ENCODE results near the gene EPHB3. TPM values are rescaled to one million over a fixed set of nuclear protein-coding genes. Genes with fewer than 3 reads are reported as not detected.
"Not testable (repeated sequence)": the region's sequence is repeated elsewhere in the genome, so short reads cannot be mapped to it uniquely, and the experiment has no call there.

The EPHB3 gene
- total RNA-seq, 1 donor from 2014 or later, result 0.05 TPM

DNA sequence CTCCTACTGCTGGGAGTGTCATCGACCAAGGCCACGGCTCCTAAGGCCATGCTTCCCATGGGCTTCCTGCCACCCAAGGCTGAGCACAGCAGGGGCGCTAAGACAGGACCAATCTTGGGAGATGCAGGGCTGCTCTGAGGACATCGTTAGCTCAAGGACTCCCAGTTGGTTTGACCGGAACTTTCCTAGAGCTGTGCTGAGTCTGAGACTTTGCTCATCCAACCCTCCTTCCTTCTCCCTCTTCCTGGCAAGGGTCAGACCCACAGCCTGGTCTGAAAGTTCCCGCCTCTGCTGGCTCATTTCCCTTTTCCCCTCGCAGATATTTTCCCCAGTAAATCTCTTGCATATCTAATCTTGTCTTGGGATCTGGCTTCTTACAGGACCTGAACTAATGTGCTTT is 57.2 kb downstream of the EPHB3 start:
- intact Hi-C loops (cut with micrococcal nuclease), result no loop called here

DNA sequence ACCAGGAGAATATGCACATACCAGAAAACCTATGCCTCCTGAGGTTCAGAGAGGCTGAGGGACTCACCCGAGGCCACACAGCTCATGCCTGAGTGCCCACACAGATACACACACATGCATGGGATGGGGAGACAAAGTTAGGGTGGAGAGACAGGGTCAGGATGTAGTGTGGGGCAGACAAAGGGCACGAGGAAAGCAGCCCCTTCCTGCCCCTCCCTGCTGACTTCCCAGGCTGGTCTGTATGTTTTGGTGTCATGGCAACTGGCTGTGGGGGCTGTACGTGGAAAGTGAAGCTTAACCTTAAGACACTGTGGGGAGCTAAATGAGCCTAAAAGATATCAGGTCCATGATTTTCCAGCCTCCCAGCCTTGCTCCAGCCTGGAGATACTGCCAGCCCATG is 57.8 kb downstream of the EPHB3 start:
- intact Hi-C loops (cut with micrococcal nuclease), result no loop called here

DNA sequence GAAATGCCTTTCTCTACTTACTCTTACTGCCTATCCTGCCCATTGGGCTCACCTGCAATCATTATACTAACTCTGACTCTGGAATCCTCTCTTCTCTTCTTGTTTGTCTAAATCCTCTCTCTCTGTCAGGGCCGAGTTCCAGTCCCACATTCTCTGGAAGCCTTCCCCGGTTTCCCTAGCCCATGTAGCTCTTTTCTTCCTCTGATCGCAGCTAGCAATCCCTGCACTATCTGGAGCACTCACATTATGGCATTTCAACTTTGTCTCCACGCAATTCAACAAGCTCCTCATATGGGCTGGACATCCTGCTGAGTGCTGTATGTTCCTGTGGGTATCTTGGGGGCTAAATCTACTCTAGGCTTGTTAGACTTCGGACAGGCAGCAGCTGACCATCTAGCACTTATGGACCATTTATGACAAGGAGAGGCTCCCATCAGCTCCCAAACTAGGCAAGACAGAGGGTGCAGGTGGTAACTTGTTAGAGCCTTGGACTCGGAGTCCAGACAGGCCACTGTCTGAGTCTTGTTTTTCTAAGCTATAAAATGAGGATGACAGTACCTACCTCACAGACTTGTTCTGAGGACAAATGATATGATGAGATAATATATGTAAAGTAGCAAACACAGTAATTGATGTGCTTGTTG is 58.3 kb downstream of the EPHB3 start:
- intact Hi-C loops (cut with micrococcal nuclease), result no loop called here

DNA sequence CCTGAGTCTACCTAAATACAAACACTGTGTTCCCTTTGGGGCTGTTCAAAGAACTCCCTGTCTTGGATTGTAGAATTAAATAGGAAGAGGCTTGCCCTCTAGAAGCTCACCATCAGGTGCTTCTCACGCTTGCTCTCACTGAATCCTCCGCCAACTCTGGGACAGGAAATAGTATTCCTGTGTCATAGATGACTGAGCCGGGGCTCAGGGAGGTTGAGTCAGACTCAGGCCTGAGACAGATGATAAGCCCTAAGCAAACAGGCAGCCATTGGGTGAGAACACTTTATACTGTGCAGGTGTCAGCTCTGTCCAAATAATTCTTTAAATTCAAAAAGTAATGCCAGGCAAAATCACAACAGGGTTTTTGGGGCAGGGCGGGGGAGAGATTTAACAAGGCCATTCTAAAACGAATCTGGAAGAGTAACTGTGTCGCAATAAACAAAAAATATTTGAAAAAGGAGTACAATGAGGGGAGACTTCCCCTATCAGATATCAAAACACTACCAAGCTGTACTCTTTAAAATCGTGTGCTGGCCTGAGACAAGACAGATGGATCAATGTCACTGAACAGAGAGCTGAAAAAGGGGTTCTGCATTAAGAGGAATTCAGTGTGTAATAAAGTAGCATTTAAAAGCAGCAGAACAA is 59.0 kb downstream of the EPHB3 start:
- intact Hi-C loops (cut with micrococcal nuclease), result no loop called here

DNA sequence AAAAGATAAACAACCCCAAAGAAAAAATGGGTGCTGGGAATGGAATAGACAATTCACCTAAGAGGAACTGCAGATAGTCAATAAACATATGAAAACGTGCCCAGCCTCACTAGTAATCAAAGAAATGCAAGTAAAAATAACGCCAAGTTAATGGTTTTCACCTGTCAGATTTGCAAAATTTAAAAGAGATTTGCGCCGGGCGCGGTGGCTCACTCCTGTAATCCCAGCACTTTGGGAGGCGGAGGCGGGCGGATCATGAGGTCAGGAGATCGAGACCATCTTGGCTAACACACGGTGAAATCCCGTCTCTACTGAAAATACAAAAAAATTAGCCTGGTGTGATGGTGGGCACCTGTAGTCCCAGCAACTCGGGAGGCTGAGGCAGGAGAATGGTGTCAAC is 60.6 kb downstream of the EPHB3 start:
- intact Hi-C loops (cut with micrococcal nuclease), result not testable (repeated sequence)

DNA sequence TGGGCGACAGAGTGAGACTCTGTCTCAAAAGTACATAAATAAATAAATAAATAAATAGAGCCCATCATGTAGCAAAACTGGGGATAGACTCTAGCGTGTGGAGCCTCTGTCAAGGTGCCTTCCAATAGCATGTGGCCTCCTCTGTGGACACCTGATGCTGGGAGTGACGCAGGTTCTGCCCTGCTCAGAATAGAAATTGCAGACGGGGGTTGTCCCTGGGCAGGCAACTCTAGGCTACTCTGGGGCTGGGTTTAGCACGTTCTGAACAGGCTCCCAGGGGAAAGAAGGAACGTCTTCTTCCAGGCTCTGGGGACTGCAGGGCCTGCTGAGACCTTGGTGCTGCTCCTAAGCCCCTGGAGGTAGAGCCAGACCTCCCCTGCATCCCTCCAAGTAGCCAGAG is 65.3 kb downstream of the EPHB3 start:
- intact Hi-C loops (cut with micrococcal nuclease), result no loop called here

DNA sequence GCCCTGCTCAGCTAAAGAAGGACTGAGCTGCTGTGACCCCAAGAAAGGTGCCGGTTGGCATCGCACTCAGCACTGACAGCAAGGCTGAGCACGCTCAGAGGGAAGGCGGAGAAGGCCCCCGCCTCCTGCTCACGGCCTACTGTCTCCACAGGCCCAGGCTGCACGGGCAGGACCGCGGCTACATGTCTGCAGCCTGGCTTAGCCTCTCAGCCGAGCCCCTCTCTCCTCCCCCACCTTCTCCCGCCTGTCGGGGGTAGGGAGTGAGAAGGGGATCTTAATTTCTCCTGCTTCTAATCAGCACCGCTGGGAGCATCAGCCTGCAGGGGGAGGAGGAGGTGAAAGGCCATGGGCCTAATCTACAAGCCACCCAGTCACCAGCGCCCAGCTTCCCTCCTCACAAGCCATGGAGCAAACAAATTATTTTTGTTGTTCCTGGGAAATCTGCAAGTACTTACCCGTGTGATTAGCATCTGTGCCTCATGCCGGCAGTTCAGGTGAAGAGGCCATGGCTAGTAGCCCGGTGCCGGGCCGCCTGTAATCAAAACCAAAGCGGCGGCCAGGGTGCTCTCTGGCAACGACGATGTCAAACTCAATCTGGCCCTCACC is 68.1 kb downstream of the EPHB3 start:
- intact Hi-C loops (cut with micrococcal nuclease), result no loop called here

DNA sequence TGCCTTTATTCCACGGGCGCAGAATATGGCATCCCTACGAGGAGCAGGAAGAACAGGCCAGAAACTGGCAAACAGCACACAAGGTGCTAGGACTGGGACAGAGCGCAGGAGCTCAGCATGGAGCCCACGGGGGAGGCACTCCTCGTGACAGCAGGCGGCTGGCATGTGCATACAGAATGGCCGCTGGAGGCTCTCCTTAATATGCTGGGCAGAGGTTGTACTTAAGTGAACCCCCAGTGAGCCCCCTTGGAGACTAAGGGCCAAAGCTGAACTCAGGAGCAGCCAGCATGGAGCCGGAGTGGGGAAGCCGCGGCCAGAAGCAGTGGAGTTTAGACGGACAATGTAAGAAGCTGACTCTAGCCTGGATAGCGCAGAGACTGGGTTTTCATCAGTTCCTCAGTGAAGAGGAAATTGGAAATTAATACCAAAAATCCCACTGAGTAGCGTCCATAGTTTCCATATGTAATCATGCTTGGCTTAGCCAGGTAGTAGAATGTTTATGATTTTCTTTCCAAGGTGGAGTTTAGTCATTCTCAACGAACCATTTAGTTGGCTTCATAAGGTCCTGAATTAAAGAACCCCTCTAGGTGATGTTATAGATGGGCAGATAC is 69.4 kb downstream of the EPHB3 start:
- intact Hi-C loops (cut with micrococcal nuclease), result no loop called here

DNA sequence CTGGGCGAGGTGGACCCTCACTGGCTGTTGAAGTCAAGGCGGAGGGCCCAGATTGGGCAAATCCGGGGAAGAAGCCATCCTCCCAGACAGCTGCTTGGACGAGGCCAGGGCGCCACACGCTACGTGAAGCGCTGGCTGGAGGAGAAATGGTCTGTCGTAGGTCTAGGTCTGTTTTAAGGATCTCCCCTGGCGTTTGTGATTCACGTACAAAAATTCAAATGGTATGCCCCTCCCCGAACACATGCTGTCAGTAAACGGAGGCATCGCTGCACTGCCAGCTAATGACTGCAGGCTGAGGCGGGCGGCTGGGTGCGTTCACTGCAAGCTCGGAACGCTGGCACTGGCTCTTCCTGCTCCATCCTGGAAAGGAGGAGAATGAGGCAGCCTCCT is 69.9 kb downstream of the EPHB3 start:
- intact Hi-C loops (cut with micrococcal nuclease), result no loop called here

Other genes with a start within 250 kb of the EPHB3 start
- gene EIF4G1, start 247.2 kb upstream of the EPHB3 start, total RNA-seq, result 397 and 400 TPM in 2 replicates
- 3.8 and 5.3 TPM in 2 replicates for gene FAM131A, start 224.2 kb upstream of the EPHB3 start, total RNA-seq
- 3.7 and 4.0 TPM in 2 replicates for gene CLCN2, start 200.2 kb upstream of the EPHB3 start, total RNA-seq
- 89.8 and 91.6 TPM in 2 replicates for gene POLR2H, start 200.1 kb upstream of the EPHB3 start, total RNA-seq
- gene THPO, start 183.6 kb upstream of the EPHB3 start, total RNA-seq, result not detected in 2 replicates
- not detected in 2 replicates for gene CHRD, start 181.7 kb upstream of the EPHB3 start, total RNA-seq
- gene MAGEF1, start 150.3 kb downstream of the EPHB3 start, total RNA-seq, result 10.9 and 11.2 TPM in 2 replicates